IMR-90 (cell line): Measurements from ENCODE around the gene OTUD5. TPM values are rescaled to one million over a fixed set of nuclear protein-coding genes. Genes with fewer than 3 reads are reported as not detected.

Source experiments
- ATAC-seq: fragments of 200-7000 bp; cut with Tn5 transposase; 2 replicates; pipeline ENCODE4 v1.9.1; 2020; ENCODE audit warnings: low read depth, mild to moderate bottlenecking, moderate library complexity
- BruUV-seq: library from RNA; stranded (reverse); fragments of 400-500 nt; replicated peaks from 2 replicates; lab custom pipeline; 2021; lab: Mats Ljungman, UMichigan
- CTCF ChIA-PET: fragments of 300-600 bp; formaldehyde crosslinking; extraction: SDS; loops from one replicate; lab custom pipeline; 2021; ENCODE audit warnings: antibody characterized with exemption; lab: Yijun Ruan, JAX
- POLR2A ChIA-PET: fragments of 300-600 bp; sonication (Branson Sonifier 250); formaldehyde crosslinking; loops from one replicate; lab custom pipeline; 2022; ENCODE audit warnings: antibody characterized with exemption; ENCODE audit not compliant: unreplicated experiment; lab: Charles Lee
- DNase-seq: peaks from one replicate; pipeline ENCODE4 v3.0.0; 2013
- H2AFZ ChIP-seq: replicated peaks from 2 replicates; pipeline ENCODE3; 2013; ENCODE audit warnings: low read length, mild to moderate bottlenecking; ENCODE audit not compliant: poor library complexity
- H2AK5ac ChIP-seq: 2 replicates; pipeline ENCODE4 v1.6.1; 2013; ENCODE audit warnings: low read depth, low read length, inconsistent platforms
- H2AK9ac ChIP-seq: replicated peaks from 2 replicates; pipeline ENCODE3; 2013; ENCODE audit warnings: mild to moderate bottlenecking, low read depth, low read length, moderate library complexity; ENCODE audit not compliant: poor library complexity
- H2BK120ac ChIP-seq: 2 replicates; pipeline ENCODE4 v1.6.1; 2013; ENCODE audit warnings: low read depth, low read length, inconsistent platforms
- H2BK15ac ChIP-seq: 3 replicates; pipeline ENCODE4 v1.6.1; 2013; ENCODE audit warnings: low read depth, low read length, inconsistent platforms
- H2BK20ac ChIP-seq: 2 replicates; pipeline ENCODE4 v1.6.1; 2013; ENCODE audit warnings: low read depth, mild to moderate bottlenecking, inconsistent platforms, low read length, moderate library complexity
- H2BK5ac ChIP-seq: 2 replicates; pipeline ENCODE4 v1.6.1; 2013; ENCODE audit warnings: mild to moderate bottlenecking, low read depth, low read length, inconsistent platforms; ENCODE audit not compliant: poor library complexity, severe bottlenecking
- H3K14ac ChIP-seq: replicated peaks from 2 replicates; pipeline ENCODE4 v1.6.1; 2013; ENCODE audit warnings: low read depth, low read length, inconsistent platforms
- H3K18ac ChIP-seq: 2 replicates; pipeline ENCODE4 v1.6.1; 2013; ENCODE audit warnings: low read depth, low read length, control low read depth
- H3K23ac ChIP-seq: 2 replicates; pipeline ENCODE4 v1.6.1; 2013; ENCODE audit warnings: low read depth, low read length, inconsistent platforms
- H3K27ac ChIP-seq: 2 replicates; pipeline ENCODE4 v1.5.1; 2013; ENCODE audit warnings: mild to moderate bottlenecking, control low read depth, low read length; ENCODE audit not compliant: insufficient read depth
- H3K27me3 ChIP-seq: 2 replicates; pipeline ENCODE4 v1.6.1; 2013; ENCODE audit warnings: low read length; ENCODE audit not compliant: control insufficient read depth, insufficient read depth
- H3K36me3 ChIP-seq: 2 replicates; pipeline ENCODE4 v1.6.1; 2013; ENCODE audit warnings: low read length, mixed read lengths; ENCODE audit not compliant: control insufficient read depth, insufficient read depth
- H3K4ac ChIP-seq: 2 replicates; pipeline ENCODE4 v1.6.1; 2013; ENCODE audit warnings: low read depth, low read length, inconsistent platforms
- H3K4me1 ChIP-seq: 2 replicates; pipeline ENCODE4 v1.6.1; 2013; ENCODE audit warnings: low read length, mixed read lengths; ENCODE audit not compliant: control insufficient read depth, insufficient read depth
- H3K4me2 ChIP-seq: 2 replicates; pipeline ENCODE4 v1.6.1; 2013; ENCODE audit warnings: low read depth, mild to moderate bottlenecking, control low read depth, low read length, moderate library complexity
- H3K4me3 ChIP-seq: 2 replicates; pipeline ENCODE4 v1.5.1; 2013; ENCODE audit warnings: low read depth, mild to moderate bottlenecking, control low read depth, low read length, moderate library complexity; ENCODE audit not compliant: insufficient read depth
- H3K56ac ChIP-seq: 2 replicates; pipeline ENCODE4 v1.6.1; 2013; ENCODE audit warnings: low read length, inconsistent platforms; ENCODE audit not compliant: insufficient read depth; ENCODE audit errors: extremely low read depth
- H3K79me1 ChIP-seq, 2 experiments: 2 replicates each; pipeline ENCODE4 v1.6.1; 2013; ENCODE audit warnings: low read length in 2 of 2, inconsistent platforms in 1 of 2, low read depth in 1 of 2
- H3K9ac ChIP-seq: 2 replicates; pipeline ENCODE4 v1.6.1; 2013; ENCODE audit warnings: low read depth, low read length, control low read depth
- H3K9me1 ChIP-seq: 2 replicates; pipeline ENCODE4 v1.6.1; 2013; ENCODE audit warnings: low read length, inconsistent platforms; ENCODE audit not compliant: insufficient read depth
- H3K9me3 ChIP-seq: 2 replicates; pipeline ENCODE4 v1.6.1; 2013; ENCODE audit warnings: low read length; ENCODE audit not compliant: control insufficient read depth, insufficient read depth
- H4K20me1 ChIP-seq: 2 replicates; pipeline ENCODE4 v1.6.1; 2013; ENCODE audit warnings: low read length, inconsistent platforms; ENCODE audit not compliant: insufficient read depth
- H4K5ac ChIP-seq: 2 replicates; pipeline ENCODE4 v1.6.1; 2013; ENCODE audit warnings: mild to moderate bottlenecking, low read depth, low read length, control low read depth
- H4K8ac ChIP-seq, 2 experiments: 2 replicates each; pipeline ENCODE4 v1.6.1; 2013; ENCODE audit warnings: low read depth in 2 of 2, low read length in 2 of 2, control low read depth in 1 of 2, inconsistent platforms in 1 of 2
- H4K91ac ChIP-seq: 2 replicates; pipeline ENCODE4 v1.6.1; 2013; ENCODE audit warnings: low read depth, low read length, inconsistent platforms; ENCODE audit not compliant: insufficient read depth
- CHD1 ChIP-seq: IDR thresholded peaks from 2 replicates; pipeline ENCODE4 v1.6.1; 2012; ENCODE audit warnings: low read depth, low read length, improper control_type of control experiment
- CTCF ChIP-seq: conservative IDR thresholded peaks from 2 replicates; pipeline ENCODE4 v1.5.1; 2012; ENCODE audit warnings: mild to moderate bottlenecking, low read depth, low read length, improper control_type of control experiment
- ELK1 ChIP-seq: fragments of 150-350 bp; IDR thresholded peaks from 2 replicates; pipeline ENCODE4 v1.6.1; 2016; ENCODE audit warnings: low read depth, mild to moderate bottlenecking, low read length, moderate library complexity, borderline replicate concordance
- FOS ChIP-seq: fragments of 150-350 bp; IDR thresholded peaks from 2 replicates; pipeline ENCODE4 v1.6.1; 2016; ENCODE audit warnings: low read depth, low read length
- MAFK ChIP-seq: IDR thresholded peaks from 2 replicates; pipeline ENCODE4 v1.6.1; 2012; ENCODE audit warnings: low read depth, low read length, improper control_type of control experiment
- MAZ ChIP-seq: IDR thresholded peaks from 2 replicates; pipeline ENCODE4 v1.6.1; 2012; ENCODE audit warnings: low read depth, mild to moderate bottlenecking, low read length, improper control_type of control experiment, moderate library complexity, borderline replicate concordance
- MXI1 ChIP-seq: IDR thresholded peaks from 2 replicates; pipeline ENCODE4 v1.6.1; 2012; ENCODE audit warnings: low read depth, mild to moderate bottlenecking, low read length, moderate library complexity, borderline replicate concordance
- POLR2A ChIP-seq: IDR thresholded peaks from 2 replicates; pipeline ENCODE4 v1.6.1; 2012; ENCODE audit warnings: mild to moderate bottlenecking, low read depth, low read length
- RAD21 ChIP-seq: IDR thresholded peaks from 2 replicates; pipeline ENCODE4 v1.6.1; 2012; ENCODE audit warnings: low read length, improper control_type of control experiment
- RFX5 ChIP-seq: IDR thresholded peaks from 2 replicates; pipeline ENCODE4 v1.8.0; 2012; ENCODE audit warnings: low read depth, mild to moderate bottlenecking, low read length, moderate library complexity
- SMC3 ChIP-seq: fragments of 150-350 bp; IDR thresholded peaks from 2 replicates; pipeline ENCODE4 v1.6.1; 2016; ENCODE audit warnings: low read depth, mild to moderate bottlenecking, antibody characterized with exemption, low read length, moderate library complexity
- USF2 ChIP-seq: fragments of 150-350 bp; IDR thresholded peaks from 2 replicates; pipeline ENCODE4 v1.6.1; 2017; ENCODE audit warnings: mild to moderate bottlenecking, antibody characterized with exemption, low read length, low read depth
- WGBS, 2 experiments: methylation state at CpG; one replicate each; pipeline versions ENCODE4 v1.1.5 to v1.1.7; 2013; ENCODE audit warnings: missing lambda C conversion rate in 2 of 2; ENCODE audit not compliant: insufficient read length in 1 of 2; ENCODE audit errors: extremely low coverage in 2 of 2; 5-methylcytosine and 5-hydroxymethylcytosine counted together
- dilution Hi-C: fragments of 300-500 bp; cut with HindIII; formaldehyde crosslinking; loops from one replicate; pipeline ENCODE4 v1.14.3; 2018; ENCODE audit warnings: low sequenced_read_pairs; ENCODE audit not compliant: unreplicated experiment
- in situ Hi-C: fragments of 300-500 bp; cut with MboI; formaldehyde crosslinking; loops from 3 replicates; pipeline ENCODE4 v1.14.3; 2019; ENCODE audit warnings: low sequenced_read_pairs, inconsistent platforms, mixed read lengths
- intact Hi-C: fragments of 100-400 bp; cut with micrococcal nuclease; formaldehyde crosslinking; loops from 2 replicates; pipeline ENCODE4 v1.10.0; 2022
- polyA plus RNA-seq, 3 experiments: library from polyadenylated mRNA; depleted of rRNA; stranded (reverse); fragments of >200 nt; gene quantifications; 2 replicates each; pipeline ENCODE4 v1.2.3, GENCODE V29; 2012; ENCODE audit warnings: low replicate concordance in 1 of 3
- total RNA-seq: library from RNA; depleted of rRNA; stranded (reverse); fragments of >200 nt; gene quantifications from 2 replicates; pipeline ENCODE4 v1.2.3, GENCODE V29; 2012

OTUD5 gene
- total and polyA plus RNA-seq, 2 of the 4 experiments (the other 2 are of a cell fraction) = 30.6 to 50.4 TPM

DNA sequence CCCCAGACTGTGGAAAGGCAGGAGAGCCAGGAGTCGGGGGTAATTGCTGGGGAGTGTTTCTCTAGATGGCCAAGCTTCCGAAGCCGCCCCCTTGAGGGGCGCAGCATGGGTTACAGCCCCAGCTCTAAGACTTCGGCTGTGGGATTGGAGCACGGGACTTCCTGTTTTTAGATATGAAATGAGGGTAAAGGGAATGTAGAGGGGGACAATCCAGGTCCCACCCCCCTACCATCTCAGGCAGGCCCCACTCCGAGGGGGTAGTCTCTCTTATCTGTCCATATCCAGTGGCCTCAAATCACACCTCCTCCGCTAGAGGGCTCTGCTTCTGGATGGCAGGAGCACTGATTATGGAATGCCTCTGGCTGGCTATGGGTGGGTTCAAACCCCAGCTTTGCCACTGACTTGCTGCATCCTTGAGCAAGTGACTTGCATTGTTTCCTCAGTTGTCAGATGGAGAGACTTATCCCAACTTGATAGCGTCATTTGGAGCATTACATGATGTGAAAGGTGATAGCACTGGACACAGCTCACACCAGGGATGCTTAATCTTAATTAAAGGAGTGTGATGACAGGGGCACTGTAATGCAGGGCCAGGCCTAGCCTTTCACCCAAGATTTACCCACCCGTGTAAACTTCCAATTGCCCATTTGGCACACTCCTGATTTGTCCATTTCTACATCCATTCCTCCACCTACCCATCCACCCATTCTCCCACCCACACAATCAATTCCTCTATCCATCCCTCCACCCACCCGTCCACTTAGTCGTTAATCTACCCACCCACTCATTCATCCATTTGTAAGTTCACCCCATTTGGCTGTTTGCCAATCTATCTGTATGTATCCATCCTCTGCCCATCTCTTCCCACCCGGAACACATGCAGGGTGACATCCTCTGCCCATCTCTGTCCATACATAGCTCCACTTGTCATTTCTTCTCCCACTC lies 15.1 kb upstream of the OTUD5 start:
- peak overlapping the region; percentile 50 for H3K4me3 ChIP-seq
- H3K23ac ChIP-seq = no peak overlapping the region
- peak overlapping the region in 1 of 2 experiments; percentile 1; a peak in 1 of 4 replicates for H4K8ac ChIP-seq
- H2AK5ac ChIP-seq = peak overlapping the region; percentile 45; the same call in 1 of the 2 replicates
- peaks cover 4% of the 10 kb centered on the region; the same call in 1 of the 2 replicates for H3K4me1 ChIP-seq
- no TSS peak for BruUV-seq
- no peak overlapping the region for H2BK20ac ChIP-seq
- ChIA-PET POLR2A (no interaction called here), CTCF (interaction anchor here (0.6 to 1.3 kb wide), 3 partner anchors 11 to 116 kb away, joined by 3 to 4 read pairs (median 4); no protein-coding TSS in a partner anchor)
- H3K4ac ChIP-seq = no peak overlapping the region
- peak overlapping the region; percentile 66 for H3K9ac ChIP-seq
- H3K9me3 ChIP-seq = 0 out of 2 replicates have a peak, but pooled peaks cover 2% of the 10 kb centered on the region
- peak overlapping the region; percentile 3 for H2AFZ ChIP-seq
- ATAC-seq = peak; percentile 65
- in situ Hi-C loops (loop anchor here (25.0 kb wide), 1 partner anchor 90 kb away; the partner anchor contains the start of genes CCDC120 and PRAF2), intact Hi-C loops (loop anchor here (1.0 kb wide), 1 partner anchor 71 kb away; the partner anchor contains the start of gene TFE3), dilution Hi-C loops (no loop called here)
- no peaks in the 10 kb centered on the region for H4K20me1 ChIP-seq
- no peak overlapping the region for H3K56ac ChIP-seq
- H4K91ac ChIP-seq = no peak overlapping the region
- peak overlapping the region; percentile 27; the same call in 1 of the 2 replicates for H3K18ac ChIP-seq
- peak; percentile 41 for DNase-seq
- H3K4me2 ChIP-seq = peak overlapping the region; percentile 86
- H4K5ac ChIP-seq = peak overlapping the region; percentile 46
- H3K9me1 ChIP-seq = no peaks in the 10 kb centered on the region
- H3K36me3 ChIP-seq = peaks cover 9% of the 10 kb centered on the region
- no peaks in the 10 kb centered on the region for H3K27me3 ChIP-seq
- H2AK9ac ChIP-seq = no peak overlapping the region
- H3K79me1 ChIP-seq = no peaks in the 10 kb centered on the region
- no peak overlapping the region for H2BK5ac ChIP-seq
- H3K27ac ChIP-seq = 0 out of 2 replicates have a peak overlapping the region, but pooled peaks have one; percentile 5
- WGBS, 2 experiments = 45 to 100% methylated on average over 2 to 4 of the region's 13 CpGs
- no peak overlapping the region for H2BK120ac ChIP-seq
- no peak overlapping the region for H2BK15ac ChIP-seq
- H3K14ac ChIP-seq = no peak overlapping the region
- TF ChIP-seq SMC3 = peak; percentile 7; the same call in 1 of the 2 replicates
- TF ChIP-seq MAFK = no peak
- no peak for TF ChIP-seq USF2
- TF ChIP-seq MXI1 = no peak
- no peak for TF ChIP-seq CHD1
- TF ChIP-seq RAD21 = 0 out of 2 replicates have a peak, but pooled peaks have one; percentile 21
- peak; percentile 48 for TF ChIP-seq CTCF
- TF ChIP-seq POLR2A = no peak
- no peak for TF ChIP-seq RFX5
- no peak for TF ChIP-seq FOS
- no peak for TF ChIP-seq MAZ
- no peak for TF ChIP-seq ELK1
